HepG2 (cell line): ENCODE results near the gene AP2B1. TPM values are rescaled to one million over a fixed set of nuclear protein-coding genes. Genes with fewer than 3 reads are reported as not detected.

Source experiments
- ATAC-seq: fragments of 200-7000 bp; cut with Tn5 transposase; 3 replicates; pipeline ENCODE4 v1.9.1; 2020; ENCODE audit warnings: mild to moderate bottlenecking, moderate library complexity
- BruUV-seq: library from RNA; stranded (reverse); fragments of 400-500 nt; replicated peaks from 2 replicates; lab custom pipeline; 2021; lab: Mats Ljungman, UMichigan
- CTCF ChIA-PET: fragments of 300-600 bp; formaldehyde crosslinking; extraction: SDS; loops from one replicate; lab custom pipeline; 2021; ENCODE audit warnings: low total read pairs, inconsistent platforms, low intra/inter-chr PET ratio; lab: Yijun Ruan, JAX
- POLR2A ChIA-PET: fragments of 350-600 bp; sonication (Branson Sonifier 250); formaldehyde crosslinking; loops from one replicate; lab custom pipeline; 2020; ENCODE audit warnings: antibody characterized with exemption, inconsistent platforms; lab: Yijun Ruan, JAX
- DNase-seq: peaks from one replicate; pipeline ENCODE4 v3.0.0-alpha.2; 2015; ENCODE audit warnings: low spot score
- FAIRE-seq: peaks from 3 replicates; lab custom pipeline; 2011; peaks lifted over from hg19 to GRCh38; lab: Jason Lieb, UNC
- H2AFZ ChIP-seq: one replicate; pipeline ENCODE4 v1.6.1; 2011; ENCODE audit warnings: low read length, inconsistent platforms
- H3K27ac ChIP-seq: fragments of 300-600 bp; 3 replicates; pipeline ENCODE4 v1.8.0; 2011; ENCODE audit warnings: mixed run types, mild to moderate bottlenecking, mixed read lengths, low read length, inconsistent platforms; ENCODE audit not compliant: insufficient read depth; ENCODE audit errors: extremely low read length
- H3K27me3 ChIP-seq, 2 experiments: fragments of 200-600 bp in 1 of 2; 2 replicates in 1 of 2; 3 replicates in 1 of 2; pipeline versions ENCODE4 v1.6.0 to v1.8.0; 2011; ENCODE audit warnings: low read length in 2 of 2, mild to moderate bottlenecking in 2 of 2, moderate library complexity in 2 of 2, inconsistent platforms in 1 of 2; ENCODE audit not compliant: insufficient read depth in 2 of 2, control insufficient read depth in 1 of 2
- H3K36me3 ChIP-seq, 2 experiments: fragments of 200-600 bp in 1 of 2; replicated peaks in 1 of 2; 2 replicates in 1 of 2; 3 replicates in 1 of 2; pipeline versions ENCODE4 v1.5.1 to v1.8.0; 2011; ENCODE audit warnings: low read length in 2 of 2, inconsistent platforms in 1 of 2; ENCODE audit not compliant: insufficient read depth in 2 of 2, control insufficient read depth in 1 of 2
- H3K4me1 ChIP-seq: 2 replicates; pipeline ENCODE4 v1.5.1; 2012; ENCODE audit warnings: low read length, inconsistent platforms; ENCODE audit not compliant: insufficient read depth
- H3K4me2 ChIP-seq: 2 replicates; pipeline ENCODE4 v1.6.0; 2011; ENCODE audit warnings: low read depth, low read length, inconsistent platforms
- H3K4me3 ChIP-seq, 3 experiments: fragments of 200-600 bp in 1 of 3; sonication (generic), shearing (Covaris generic) in 1 of 3; replicated peaks in 1 of 3; 2 replicates each; pipeline ENCODE4 v1.5.1; 2011 to 2016; ENCODE audit warnings: low read length in 3 of 3, inconsistent platforms in 2 of 3, low read depth in 2 of 3, mild to moderate bottlenecking in 2 of 3, control low read depth in 1 of 3, mixed read lengths in 1 of 3; ENCODE audit not compliant: insufficient read depth in 1 of 3
- H3K79me2 ChIP-seq: one replicate; pipeline ENCODE4 v1.6.1; 2011; ENCODE audit warnings: low read length, inconsistent platforms; ENCODE audit not compliant: insufficient read depth
- H3K9ac ChIP-seq: 2 replicates; pipeline ENCODE4 v1.6.0; 2011; ENCODE audit warnings: mild to moderate bottlenecking, low read depth, low read length, inconsistent platforms; ENCODE audit not compliant: insufficient read depth
- H3K9me3 ChIP-seq: 2 replicates; pipeline ENCODE4 v1.5.1; 2012; ENCODE audit warnings: mild to moderate bottlenecking, low read length
- H4K20me1 ChIP-seq: 2 replicates; pipeline ENCODE4 v1.6.0; 2011; ENCODE audit warnings: inconsistent platforms, mild to moderate bottlenecking, low read length, moderate library complexity; ENCODE audit not compliant: insufficient read depth
- ARID2 ChIP-seq: sonication (generic); formaldehyde crosslinking; IDR thresholded peaks from 2 replicates; pipeline ENCODE4 v1.8.1; 2022; ENCODE audit warnings: mild to moderate bottlenecking, missing genetic modification reagents, borderline replicate concordance
- CEBPG ChIP-seq: IDR thresholded peaks from 2 replicates; pipeline ENCODE4 v1.6.1; 2016
- GATAD2A ChIP-seq: IDR thresholded peaks from 2 replicates; pipeline ENCODE4 v1.6.1; 2016
- HNF4A ChIP-seq: sonication (generic); formaldehyde crosslinking; IDR thresholded peaks from 2 replicates; pipeline ENCODE4 v1.4.0; 2020; ENCODE audit warnings: missing genetic modification reagents
- KAT2B ChIP-seq: fragments of 150-350 bp; IDR thresholded peaks from 2 replicates; pipeline ENCODE4 v1.6.1; 2014; ENCODE audit warnings: low read depth, low read length, borderline replicate concordance
- NR3C1 ChIP-seq: sonication (generic); formaldehyde crosslinking; IDR thresholded peaks from 2 replicates; pipeline ENCODE4 v1.4.0; 2020; ENCODE audit warnings: missing genetic modification reagents
- PCBP2 ChIP-seq: fragments of 200-400 bp; formaldehyde crosslinking; optimal IDR thresholded peaks from 2 replicates; pipeline ENCODE3; 2018; ENCODE audit warnings: low read length, low read depth; ENCODE audit not compliant: poor library complexity, severe bottlenecking
- RFXAP ChIP-seq: sonication (generic); formaldehyde crosslinking; IDR thresholded peaks from 2 replicates; pipeline ENCODE4 v1.4.0; 2020; ENCODE audit warnings: missing genetic modification reagents, borderline replicate concordance
- SOX6 ChIP-seq, 2 experiments: fragments of 450-650 bp in 1 of 2; sonication (generic) in 1 of 2; formaldehyde crosslinking in 1 of 2; IDR thresholded peaks; 2 replicates each; pipeline versions ENCODE4 v1.4.0 to v1.6.1; 2017 to 2020; ENCODE audit warnings: antibody characterized with exemption in 1 of 2, mild to moderate bottlenecking in 1 of 2, missing genetic modification reagents in 1 of 2
- SPEN ChIP-seq: sonication (generic); formaldehyde crosslinking; IDR thresholded peaks from 2 replicates; pipeline ENCODE4 v1.5.1; 2020; ENCODE audit warnings: low read depth, mild to moderate bottlenecking, missing genetic modification reagents
- ZBTB26 ChIP-seq: IDR thresholded peaks from 2 replicates; pipeline ENCODE4 v1.6.1; 2016; ENCODE audit warnings: missing compliant biosample characterization, missing genetic modification reagents, borderline replicate concordance
- ZFP36L1 ChIP-seq: sonication (generic); formaldehyde crosslinking; IDR thresholded peaks from 2 replicates; pipeline ENCODE4 v1.8.0; 2022; ENCODE audit warnings: mild to moderate bottlenecking, missing genetic modification reagents, moderate library complexity
- ZFX ChIP-seq: sonication (generic); formaldehyde crosslinking; IDR thresholded peaks from 2 replicates; pipeline ENCODE4 v1.4.0; 2020; ENCODE audit warnings: mild to moderate bottlenecking, low read depth, missing genetic modification reagents, moderate library complexity
- ZKSCAN5 ChIP-seq: sonication (generic); formaldehyde crosslinking; IDR thresholded peaks from 2 replicates; pipeline ENCODE4 v1.5.1; 2020; ENCODE audit warnings: mild to moderate bottlenecking, missing genetic modification reagents
- ZMAT5 ChIP-seq: sonication (generic); formaldehyde crosslinking; IDR thresholded peaks from 2 replicates; pipeline ENCODE4 v1.5.0; 2020; ENCODE audit warnings: mild to moderate bottlenecking, low read depth, missing genetic modification reagents, borderline replicate concordance
- ZNF460 ChIP-seq: sonication (generic); formaldehyde crosslinking; IDR thresholded peaks from 2 replicates; pipeline ENCODE4 v1.5.1; 2020; ENCODE audit warnings: missing genetic modification reagents, mild to moderate bottlenecking, borderline replicate concordance
- ZNF567 ChIP-seq: sonication (generic); formaldehyde crosslinking; IDR thresholded peaks from 2 replicates; pipeline ENCODE4 v1.8.1; 2023; ENCODE audit warnings: mild to moderate bottlenecking, missing genetic modification reagents, borderline replicate concordance
- ZNF576 ChIP-seq: sonication (generic); formaldehyde crosslinking; IDR thresholded peaks from 2 replicates; pipeline ENCODE4 v1.4.0; 2020; ENCODE audit warnings: mild to moderate bottlenecking, missing genetic modification reagents
- ZNF678 ChIP-seq: sonication (generic); formaldehyde crosslinking; IDR thresholded peaks from 2 replicates; pipeline ENCODE4 v1.4.0; 2020; ENCODE audit warnings: mild to moderate bottlenecking, missing genetic modification reagents
- ZNF772 ChIP-seq: sonication (generic); formaldehyde crosslinking; IDR thresholded peaks from 2 replicates; pipeline ENCODE4 v1.5.0; 2020; ENCODE audit warnings: mild to moderate bottlenecking, missing genetic modification reagents
- ZNF800 ChIP-seq: sonication (generic); formaldehyde crosslinking; IDR thresholded peaks from 2 replicates; pipeline ENCODE4 v1.4.0; 2020; ENCODE audit warnings: missing genetic modification reagents
- ZSCAN9 ChIP-seq: IDR thresholded peaks from 2 replicates; pipeline ENCODE4 v1.6.1; 2016; ENCODE audit warnings: borderline replicate concordance
- WGBS: methylation state at CpG from one replicate; pipeline ENCODE4 v1.1.6; 2017; ENCODE audit warnings: low lambda C conversion rate; 5-methylcytosine and 5-hydroxymethylcytosine counted together
- in situ Hi-C: cut with HindIII; loops from 2 replicates; pipeline ENCODE4 v1.10.0; 2017; ENCODE audit warnings: low pct_unique_long_range_greater_than_20kb; ENCODE audit not compliant: extremely low pct_ligation_motif_present
- intact Hi-C: fragments of 100-400 bp; cut with micrococcal nuclease; formaldehyde crosslinking; loops from one replicate; pipeline ENCODE4 v1.10.0; 2022; ENCODE audit not compliant: unreplicated experiment
- polyA plus RNA-seq, 8 experiments: library from polyadenylated mRNA; depleted of rRNA in 3 of 8; stranded (reverse) in 7 of 8; unstranded in 1 of 8; fragments of >200 nt; fragmentation: Illumina TruSeq in 4 of 8; extraction: Trizol in 4 of 8; gene quantifications; 2 replicates each; pipeline versions ENCODE4 v1.2.1 to v1.2.3, GENCODE V29; 2011 to 2016; ENCODE audit warnings: low read depth in 4 of 8, missing spikeins in 1 of 8, mixed read lengths in 1 of 8; ENCODE audit not compliant: insufficient read depth in 1 of 8
- total RNA-seq, 5 experiments: library from RNA; depleted of rRNA; stranded (reverse); fragments of >200 nt; fragmentation: Illumina TruSeq; extraction: Trizol; gene quantifications; 2 replicates each; pipeline ENCODE4 v1.2.3, GENCODE V29; 2016; ENCODE audit warnings: low read depth in 1 of 5

Gene AP2B1
- total and polyA plus RNA-seq, 2 of the 13 experiments (the other 11 are each of a cell fraction or from before 2014, with no cell fraction given): 23.8 to 71.3 TPM

GRCh38 chr17:35761601-35762000, 174.5 kb downstream of the AP2B1 start:
- in situ Hi-C loops: loop anchor here (5.0 kb wide), 1 partner anchor 46 kb away; the partner anchor contains the start of gene TAF15
- no peaks in the 10 kb centered on the region for H4K20me1 ChIP-seq
- CTCF ChIA-PET: no interaction called here
- H3K4me1 ChIP-seq: peaks cover 28% of the 10 kb centered on the region
- peak overlapping the region in 1 of 3 experiments; percentile 3; a peak in 1 of 6 replicates for H3K4me3 ChIP-seq
- BruUV-seq: no TSS peak
- H3K27ac ChIP-seq: no peak overlapping the region
- ATAC-seq: no peak
- no peaks in the 10 kb centered on the region for H3K9me3 ChIP-seq
- 13% methylated on average over 5 of the region's 5 CpGs for WGBS
- H3K36me3 ChIP-seq: no peaks in the 10 kb centered on the region
- H2AFZ ChIP-seq: no peak overlapping the region
- peak; percentile 57 for DNase-seq
- POLR2A ChIA-PET: interaction anchor here (0.5 to 4.5 kb wide), 2 partner anchors 48 to 211 kb away, joined by 3 to 60 read pairs; partner anchors contain the start of gene TAF15
- H3K79me2 ChIP-seq: no peaks in the 10 kb centered on the region
- peaks cover 0 to 19% of the 10 kb centered on the region in 2 experiments; a peak in 3 of 5 replicates for H3K27me3 ChIP-seq
- intact Hi-C loops: no loop called here
- no peak for FAIRE-seq
- H3K9ac ChIP-seq: no peak overlapping the region
- peak overlapping the region; percentile 38 for H3K4me2 ChIP-seq
- TF ChIP-seq GATAD2A (no peak), NR3C1 (CRISPR knock-in tag) (no peak), CEBPG (CRISPR knock-in tag) (no peak), ZNF678 (CRISPR knock-in tag) (no peak), ZNF576 (CRISPR knock-in tag) (no peak), ZBTB26 (CRISPR knock-in tag) (peak; percentile 91), HNF4A (peak; percentile 44; the same call in 1 of the 2 replicates), ZNF567 (CRISPR knock-in tag) (no peak), ZSCAN9 (no peak), ZMAT5 (CRISPR knock-in tag) (no peak), KAT2B (no peak), RFXAP (CRISPR knock-in tag) (no peak), ZNF460 (CRISPR knock-in tag) (peak; percentile 61; the same call in 1 of the 2 replicates), ARID2 (CRISPR knock-in tag) (no peak), ZNF800 (CRISPR knock-in tag) (no peak), ZFX (no peak), ZNF772 (no peak), SOX6 (IDR thresholded peaks at IDR 0.05) (no peak), SOX6 (CRISPR knock-in tag; IDR thresholded peaks at IDR 0.05) (peak; percentile 41; the same call in 1 of the 2 replicates), PCBP2 (no peak), ZFP36L1 (CRISPR knock-in tag) (no peak), SPEN (CRISPR knock-in tag) (no peak), ZKSCAN5 (CRISPR knock-in tag) (no peak)
